ENCODE measurements around the gene BHLHE23. TPM values are rescaled to one million over a fixed set of nuclear protein-coding genes. Genes with fewer than 3 reads are reported as not detected.

BHLHE23 gene
- total RNA-seq, 1 experiment from 2014 or later: not detected

GRCh38 chr20:63032861-63033793 is 26.4 kb upstream of the BHLHE23 start:
- TF ChIP-seq CEBPB (IDR thresholded peaks at IDR 0.05; ENCODE audit: low read depth) (no peak), ATF3 (IDR thresholded peaks at IDR 0.05) (no peak), ZNF274 (IDR thresholded peaks at IDR 0.05; ENCODE audit: low read depth, low read length) (no peak), RAD21 (IDR thresholded peaks at IDR 0.05; ENCODE audit: low read depth) (no peak), ELF1 (IDR thresholded peaks at IDR 0.05; ENCODE audit: borderline replicate concordance, low read depth) (no peak), REST (IDR thresholded peaks at IDR 0.05; ENCODE audit: low read depth) (no peak), EGR1 (IDR thresholded peaks at IDR 0.05; ENCODE audit: low read depth) (no peak), ZFX (IDR thresholded peaks at IDR 0.05) (no peak), CTCF (IDR thresholded peaks at IDR 0.05 in 2 of 3, conservative IDR thresholded peaks at IDR 0.05 in 1 of 3; ENCODE audit: borderline replicate concordance in 1 of 3, insufficient read depth in 1 of 3, low read depth in 2 of 3, low read length in 2 of 3) (no peak), EZH2 (IDR thresholded peaks at IDR 0.05) (no peak), MAX (IDR thresholded peaks at IDR 0.05) (no peak), CBX3 (IDR thresholded peaks at IDR 0.05; ENCODE audit: low read depth) (no peak), YY1 (IDR thresholded peaks at IDR 0.05; ENCODE audit: extremely low read depth, insufficient replicate concordance, low read depth, low read length) (no peak), FOSL1 (IDR thresholded peaks at IDR 0.05; ENCODE audit: low read depth) (no peak), SRF (IDR thresholded peaks at IDR 0.05; ENCODE audit: low read depth) (no peak), POLR2AphosphoS5 (IDR thresholded peaks at IDR 0.05; ENCODE audit: low read depth, low read length) (no peak), POLR2A (IDR thresholded peaks at IDR 0.05; ENCODE audit: borderline replicate concordance, extremely low read depth, insufficient read depth, insufficient read length) (no peak), EZH2phosphoT487 (IDR thresholded peaks at IDR 0.05; ENCODE audit: borderline replicate concordance) (no peak)
- Histone ChIP-seq H2AFZ (ENCODE audit: low read depth, low read length, poor library complexity, severe bottlenecking) (no peak overlapping the region), H3K4me1 (ENCODE audit: control insufficient read depth in 1 of 2, insufficient read depth in 2 of 2, low read length in 2 of 2) (no peaks in the 10 kb centered on the region), H3K9ac (ENCODE audit: low read length) (no peak overlapping the region), H3K4me2 (ENCODE audit: low read length) (no peak overlapping the region), H3K36me3 (ENCODE audit: control insufficient read depth in 1 of 2, insufficient read depth in 2 of 2, low read length in 2 of 2) (no peaks in the 10 kb centered on the region), H3K9me3 (ENCODE audit: control insufficient read depth in 1 of 2, insufficient read depth in 1 of 2, low read depth in 1 of 2, low read length in 2 of 2) (no peaks in the 10 kb centered on the region), H3K4me3 (replicated peaks in 1 of 2; ENCODE audit: low read depth in 1 of 2, low read length in 2 of 2) (no peak overlapping the region), H3K27me3 (ENCODE audit: insufficient read depth, low read length) (no peaks in the 10 kb centered on the region), H3K79me2 (ENCODE audit: insufficient read depth, low read length) (no peaks in the 10 kb centered on the region), H3K9me2 (ENCODE audit: insufficient read depth) (no peaks in the 10 kb centered on the region), H3K27ac (ENCODE audit: low read depth, low read length) (no peak overlapping the region), H4K20me1 (ENCODE audit: insufficient read depth) (no peaks in the 10 kb centered on the region)
- CTCF ChIA-PET: no interaction called here
- POLR2A ChIA-PET: no interaction called here
- DNase-seq (ENCODE audit: low read depth, low spot score): no peak
- intact Hi-C loops (cut with micrococcal nuclease): no loop called here
- RAD21 ChIA-PET (ENCODE audit: low non-redundant PET in 1 of 2, low total read pairs in 2 of 2, uncharacterized antibody in 2 of 2, unreplicated experiment in 2 of 2): no interaction called here
- ATAC-seq: no peak
- BruUV-seq (replicated peaks): no TSS peak

Data from HCT116 (cell line).